HepG2 (cell line): ENCODE measurements around the gene TACC3. TPM values are rescaled to one million over a fixed set of nuclear protein-coding genes. Genes with fewer than 3 reads are reported as not detected.

ENCODE experiments used
- CEBPG ChIP-seq: IDR thresholded peaks from 2 replicates; pipeline ENCODE4 v1.6.1; 2016
- CENPX ChIP-seq: sonication (generic); formaldehyde crosslinking; IDR thresholded peaks from 2 replicates; pipeline ENCODE4 v1.9.0; 2021; ENCODE audit warnings: mild to moderate bottlenecking, missing genetic modification reagents, moderate library complexity
- HHEX ChIP-seq: IDR thresholded peaks from 2 replicates; pipeline ENCODE4 v1.6.1; 2016; ENCODE audit warnings: control low read depth
- IRF9 ChIP-seq: sonication (generic); formaldehyde crosslinking; IDR thresholded peaks from 2 replicates; pipeline ENCODE4 v1.8.0; 2022; ENCODE audit warnings: missing genetic modification reagents, mild to moderate bottlenecking, borderline replicate concordance
- IRX3 ChIP-seq: sonication (generic); formaldehyde crosslinking; IDR thresholded peaks from 2 replicates; pipeline ENCODE4 v1.8.1; 2023; ENCODE audit warnings: mild to moderate bottlenecking, low read depth, missing genetic modification reagents, borderline replicate concordance
- NCOA2 ChIP-seq: sonication (generic); formaldehyde crosslinking; IDR thresholded peaks from 2 replicates; pipeline ENCODE4 v1.8.0; 2022; ENCODE audit warnings: inconsistent platforms
- NPAS2 ChIP-seq: sonication (generic); formaldehyde crosslinking; IDR thresholded peaks from 2 replicates; pipeline ENCODE4 v1.8.0; 2022; ENCODE audit warnings: mild to moderate bottlenecking, missing genetic modification reagents, borderline replicate concordance
- NR2F6 ChIP-seq, 2 experiments: IDR thresholded peaks; 2 replicates each; pipeline ENCODE4 v1.6.1; 2016; ENCODE audit warnings: antibody characterized with exemption in 1 of 2, mild to moderate bottlenecking in 1 of 2
- POLR2A ChIP-seq, 2 experiments: IDR thresholded peaks; 2 replicates each; pipeline ENCODE4 v1.6.1; 2011; ENCODE audit warnings: low read depth in 2 of 2, low read length in 2 of 2, mild to moderate bottlenecking in 1 of 2, moderate library complexity in 1 of 2; ENCODE audit not compliant: insufficient read depth in 1 of 2
- POLR2G ChIP-seq: fragments of 200-400 bp; formaldehyde crosslinking; IDR thresholded peaks from 2 replicates; pipeline ENCODE4 v1.6.1; 2018; ENCODE audit warnings: mild to moderate bottlenecking, low read depth, low read length, moderate library complexity
- RBFOX2 ChIP-seq: fragments of 200-400 bp; formaldehyde crosslinking; IDR thresholded peaks from 2 replicates; pipeline ENCODE4 v1.6.1; 2017; ENCODE audit warnings: low read depth, mild to moderate bottlenecking, low read length
- SPEN ChIP-seq: sonication (generic); formaldehyde crosslinking; IDR thresholded peaks from 2 replicates; pipeline ENCODE4 v1.5.1; 2020; ENCODE audit warnings: low read depth, mild to moderate bottlenecking, missing genetic modification reagents
- SUZ12 ChIP-seq: fragments of 150-350 bp; IDR thresholded peaks from 2 replicates; pipeline ENCODE4 v1.6.1; 2014; ENCODE audit warnings: low read depth, low read length
- TOE1 ChIP-seq: sonication (generic); formaldehyde crosslinking; IDR thresholded peaks from 2 replicates; pipeline ENCODE4 v1.4.0; 2020; ENCODE audit warnings: mild to moderate bottlenecking, missing genetic modification reagents
- YY1 ChIP-seq: IDR thresholded peaks from 2 replicates; pipeline ENCODE4 v1.6.1; 2011; ENCODE audit warnings: low read length, low read depth, moderate library complexity, mild to moderate bottlenecking; ENCODE audit not compliant: insufficient read depth, insufficient replicate concordance
- ZNF350 ChIP-seq: sonication (generic); formaldehyde crosslinking; IDR thresholded peaks from 2 replicates; pipeline ENCODE4 v1.4.0; 2020; ENCODE audit warnings: mild to moderate bottlenecking, low read depth, missing genetic modification reagents, borderline replicate concordance
- ZNF710 ChIP-seq: sonication (generic); formaldehyde crosslinking; IDR thresholded peaks from 2 replicates; pipeline ENCODE4 v1.5.0; 2020; ENCODE audit warnings: mild to moderate bottlenecking, missing genetic modification reagents, borderline replicate concordance
- polyA plus RNA-seq, 8 experiments: library from polyadenylated mRNA; depleted of rRNA in 3 of 8; stranded (reverse) in 7 of 8; unstranded in 1 of 8; fragments of >200 nt; fragmentation: Illumina TruSeq in 4 of 8; extraction: Trizol in 4 of 8; gene quantifications; 2 replicates each; pipeline versions ENCODE4 v1.2.1 to v1.2.3, GENCODE V29; 2011 to 2016; ENCODE audit warnings: low read depth in 4 of 8, missing spikeins in 1 of 8, mixed read lengths in 1 of 8; ENCODE audit not compliant: insufficient read depth in 1 of 8
- total RNA-seq, 5 experiments: library from RNA; depleted of rRNA; stranded (reverse); fragments of >200 nt; fragmentation: Illumina TruSeq; extraction: Trizol; gene quantifications; 2 replicates each; pipeline ENCODE4 v1.2.3, GENCODE V29; 2016; ENCODE audit warnings: low read depth in 1 of 5
- TF ChIP-seq, protein P1 (sequence below): IDR thresholded peaks from 2 replicates; pipeline ENCODE4 v1.6.1; 2016; ENCODE audit warnings: missing genetic modification reagents, missing compliant biosample characterization
- TF ChIP-seq, protein P2 (sequence below): sonication (generic); formaldehyde crosslinking; IDR thresholded peaks from 2 replicates; pipeline ENCODE4 v1.4.0; 2020; ENCODE audit warnings: missing genetic modification reagents
- TF ChIP-seq, protein P3 (sequence below): sonication (generic); formaldehyde crosslinking; IDR thresholded peaks from 2 replicates; pipeline ENCODE4 v1.8.1; 2023; ENCODE audit warnings: mild to moderate bottlenecking, inconsistent platforms, moderate library complexity, missing genetic modification reagents, borderline replicate concordance
- TF ChIP-seq, protein P4 (sequence below): sonication (generic); formaldehyde crosslinking; IDR thresholded peaks from 2 replicates; pipeline ENCODE4 v1.8.0; 2022; ENCODE audit warnings: low read depth, missing genetic modification reagents

The TACC3 gene
- total and polyA plus RNA-seq, 2 of the 13 experiments (the other 11 are each of a cell fraction or from before 2014, with no cell fraction given) = 20.3 to 21.2 TPM

DNA sequence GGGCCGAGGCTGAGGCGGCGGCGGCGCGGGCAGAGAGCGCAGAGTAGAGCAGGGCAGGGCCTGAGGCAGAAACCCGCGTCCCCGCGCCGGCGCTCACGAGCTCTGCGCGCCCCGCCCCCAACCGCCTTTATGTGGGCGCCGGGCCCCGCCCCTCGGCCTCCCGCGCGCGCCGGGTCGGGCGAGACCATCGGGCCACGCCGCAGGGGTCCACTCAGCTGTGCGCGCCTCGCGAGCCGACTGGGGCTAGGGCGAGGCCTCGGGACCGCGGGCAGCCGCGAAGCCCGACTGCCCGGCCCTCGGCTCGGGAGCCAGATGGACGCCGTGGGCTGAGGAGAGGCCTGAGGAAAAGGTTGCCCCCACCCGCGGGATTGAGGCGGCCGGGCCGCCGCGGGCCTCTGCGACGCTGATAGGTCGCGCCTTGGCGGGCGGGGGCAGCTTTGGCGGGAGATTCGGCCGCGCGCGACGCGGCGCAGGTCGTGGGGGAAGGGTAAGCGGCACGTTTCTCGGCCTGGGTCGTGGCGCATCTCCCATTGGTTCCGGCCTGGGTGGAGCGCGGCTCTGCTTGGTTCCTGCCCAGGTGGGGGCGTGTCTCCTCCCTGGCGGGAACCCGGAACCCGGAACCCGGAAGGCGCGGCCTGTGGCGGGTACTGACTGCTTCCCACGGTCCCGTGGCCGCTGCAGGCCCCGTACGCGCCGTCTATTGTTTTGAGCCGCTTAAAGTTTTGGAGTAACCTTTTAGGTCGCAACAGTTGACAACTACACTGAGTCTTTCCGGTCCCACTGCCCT, 8.9 kb upstream of the TACC3 start, which contains the start of gene SLBP (continued):
- TF ChIP-seq IRX3 (CRISPR knock-in tag) (peak; percentile 98), POLR2A (IDR thresholded peaks at IDR 0.05; ENCODE audit: insufficient read depth in 1 of 2, low read depth in 2 of 2, low read length in 2 of 2) (peak in 1 of 2 experiments; percentile 81; a peak in 2 of 4 replicates), NCOA2 (peak; percentile 73), POLR2G (peak; percentile 51), ZNF710 (CRISPR knock-in tag) (peak; percentile 63; the same call in 1 of the 2 replicates), SPEN (CRISPR knock-in tag) (peak; percentile 95), YY1 (peak; percentile 67), SUZ12 (no peak), ZNF350 (CRISPR knock-in tag) (peak; percentile 70; the same call in 1 of the 2 replicates), CENPX (CRISPR knock-in tag) (no peak), HHEX (CRISPR knock-in tag) (no peak), NR2F6 (IDR thresholded peaks at IDR 0.05) (no peak), NR2F6 (CRISPR knock-in tag; IDR thresholded peaks at IDR 0.05) (peak; percentile 61; the same call in 1 of the 2 replicates), CEBPG (CRISPR knock-in tag) (peak; percentile 27; the same call in 1 of the 2 replicates), IRF9 (CRISPR knock-in tag) (peak; percentile 98), RBFOX2 (peak; percentile 82), NPAS2 (CRISPR knock-in tag) (no peak), TOE1 (CRISPR knock-in tag) (peak; percentile 97)
- TF ChIP-seq, protein P1, sequence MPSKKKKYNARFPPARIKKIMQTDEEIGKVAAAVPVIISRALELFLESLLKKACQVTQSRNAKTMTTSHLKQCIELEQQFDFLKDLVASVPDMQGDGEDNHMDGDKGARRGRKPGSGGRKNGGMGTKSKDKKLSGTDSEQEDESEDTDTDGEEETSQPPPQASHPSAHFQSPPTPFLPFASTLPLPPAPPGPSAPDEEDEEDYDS (CRISPR knock-in tag) = peak; percentile 89
- TF ChIP-seq, protein P2, sequence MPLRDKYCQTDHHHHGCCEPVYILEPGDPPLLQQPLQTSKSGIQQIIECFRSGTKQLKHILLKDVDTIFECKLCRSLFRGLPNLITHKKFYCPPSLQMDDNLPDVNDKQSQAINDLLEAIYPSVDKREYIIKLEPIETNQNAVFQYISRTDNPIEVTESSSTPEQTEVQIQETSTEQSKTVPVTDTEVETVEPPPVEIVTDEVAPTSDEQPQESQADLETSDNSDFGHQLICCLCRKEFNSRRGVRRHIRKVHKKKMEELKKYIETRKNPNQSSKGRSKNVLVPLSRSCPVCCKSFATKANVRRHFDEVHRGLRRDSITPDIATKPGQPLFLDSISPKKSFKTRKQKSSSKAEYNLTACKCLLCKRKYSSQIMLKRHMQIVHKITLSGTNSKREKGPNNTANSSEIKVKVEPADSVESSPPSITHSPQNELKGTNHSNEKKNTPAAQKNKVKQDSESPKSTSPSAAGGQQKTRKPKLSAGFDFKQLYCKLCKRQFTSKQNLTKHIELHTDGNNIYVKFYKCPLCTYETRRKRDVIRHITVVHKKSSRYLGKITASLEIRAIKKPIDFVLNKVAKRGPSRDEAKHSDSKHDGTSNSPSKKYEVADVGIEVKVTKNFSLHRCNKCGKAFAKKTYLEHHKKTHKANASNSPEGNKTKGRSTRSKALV = peak; percentile 81; the same call in 1 of the 2 replicates
- TF ChIP-seq, protein P3, sequence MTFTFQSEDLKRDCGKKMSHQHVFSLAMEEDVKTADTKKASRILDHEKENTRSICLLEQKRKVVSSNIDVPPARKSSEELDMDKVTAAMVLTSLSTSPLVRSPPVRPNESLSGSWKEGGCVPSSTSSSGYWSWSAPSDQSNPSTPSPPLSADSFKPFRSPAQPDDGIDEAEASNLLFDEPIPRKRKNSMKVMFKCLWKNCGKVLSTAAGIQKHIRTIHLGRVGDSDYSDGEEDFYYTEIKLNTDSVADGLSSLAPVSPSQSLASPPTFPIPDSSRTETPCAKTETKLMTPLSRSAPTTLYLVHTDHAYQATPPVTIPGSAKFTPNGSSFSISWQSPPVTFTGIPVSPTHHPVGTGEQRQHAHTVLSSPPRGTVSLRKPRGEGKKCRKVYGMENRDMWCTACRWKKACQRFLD = peak; percentile 97
- TF ChIP-seq, protein P4, sequence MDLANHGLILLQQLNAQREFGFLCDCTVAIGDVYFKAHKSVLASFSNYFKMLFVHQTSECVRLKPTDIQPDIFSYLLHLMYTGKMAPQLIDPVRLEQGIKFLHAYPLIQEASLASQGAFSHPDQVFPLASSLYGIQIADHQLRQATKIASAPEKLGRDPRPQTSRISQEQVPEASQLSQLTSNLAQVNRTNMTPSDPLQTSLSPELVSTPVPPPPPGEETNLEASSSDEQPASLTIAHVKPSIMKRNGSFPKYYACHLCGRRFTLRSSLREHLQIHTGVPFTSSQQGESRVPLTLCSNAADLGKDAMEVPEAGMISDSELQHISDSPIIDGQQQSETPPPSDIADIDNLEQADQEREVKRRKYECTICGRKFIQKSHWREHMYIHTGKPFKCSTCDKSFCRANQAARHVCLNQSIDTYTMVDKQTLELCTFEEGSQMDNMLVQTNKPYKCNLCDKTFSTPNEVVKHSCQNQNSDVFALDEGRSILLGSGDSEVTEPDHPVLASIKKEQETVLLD (CRISPR knock-in tag) = peak; percentile 91; the same call in 1 of the 2 replicates
